ENCODE measurements around the gene SIPA1L3. TPM values are rescaled to one million over a fixed set of nuclear protein-coding genes. Genes with fewer than 3 reads are reported as not detected.
A peak's percentile ranks its signal among the peaks of the same experiment; 100 is the strongest.

Gene SIPA1L3
- total RNA-seq, 1 donor from 2014 or later, result 63.2 TPM

- H3K9me3 ChIP-seq, result no peaks in the 10 kb centered on the region
- no peak for TF ChIP-seq CTCF (IDR thresholded peaks at IDR 0.05)
- ATAC-seq (no peak), DNase-seq (no peak)
- no peak overlapping the region for H3K27ac ChIP-seq
- H3K4me3 ChIP-seq, result no peak overlapping the region
- peaks cover 32% of the 10 kb centered on the region for H3K36me3 ChIP-seq
- intact Hi-C loops (cut with DNase I), result no loop called here
- H3K27me3 ChIP-seq (ENCODE audit: low read depth), result no peaks in the 10 kb centered on the region
- H3K4me1 ChIP-seq, result no peaks in the 10 kb centered on the region
Observed at GRCh38 chr19:38093154-38093553, 186.1 kb downstream of the SIPA1L3 start.

GRCh38 chr19:38093587-38093986, 186.6 kb downstream of the SIPA1L3 start:
- Histone ChIP-seq H3K9me3 (no peaks in the 10 kb centered on the region), H3K27ac (no peak overlapping the region), H3K4me1 (no peaks in the 10 kb centered on the region), H3K4me3 (no peak overlapping the region), H3K27me3 (ENCODE audit: low read depth) (no peaks in the 10 kb centered on the region), H3K36me3 (peaks cover 27% of the 10 kb centered on the region)
- intact Hi-C loops (cut with DNase I), result no loop called here
- DNase-seq (no peak), ATAC-seq (no peak)
- TF ChIP-seq CTCF (IDR thresholded peaks at IDR 0.05), result no peak

GRCh38 chr19:38095411-38096308, 188.7 kb downstream of the SIPA1L3 start:
- peak; percentile 78 for DNase-seq
- no peak overlapping the region for H3K4me3 ChIP-seq
- peak; percentile 87 to 88 for ATAC-seq
- peaks cover 25% of the 10 kb centered on the region for H3K36me3 ChIP-seq
- intact Hi-C loops (cut with DNase I), result no loop called here
- H3K4me1 ChIP-seq, result no peaks in the 10 kb centered on the region
- H3K27ac ChIP-seq, result no peak overlapping the region
- no peaks in the 10 kb centered on the region for H3K9me3 ChIP-seq
- H3K27me3 ChIP-seq (ENCODE audit: low read depth), result no peaks in the 10 kb centered on the region
- TF ChIP-seq CTCF (IDR thresholded peaks at IDR 0.05), result peak; percentile 70

GRCh38 chr19:38099966-38100365, 193.0 kb downstream of the SIPA1L3 start:
- intact Hi-C loops (cut with DNase I), result no loop called here
- peaks cover 43% of the 10 kb centered on the region for H3K36me3 ChIP-seq
- ATAC-seq (no peak), DNase-seq (no peak)
- H3K9me3 ChIP-seq, result no peaks in the 10 kb centered on the region
- no peaks in the 10 kb centered on the region for H3K4me1 ChIP-seq
- no peaks in the 10 kb centered on the region for H3K27me3 ChIP-seq (ENCODE audit: low read depth)
- no peak for TF ChIP-seq CTCF (IDR thresholded peaks at IDR 0.05)
- H3K27ac ChIP-seq, result no peak overlapping the region
- H3K4me3 ChIP-seq, result no peak overlapping the region

GRCh38 chr19:38100589-38100988, 193.6 kb downstream of the SIPA1L3 start:
- no peak for TF ChIP-seq CTCF (IDR thresholded peaks at IDR 0.05)
- Histone ChIP-seq H3K4me1 (no peaks in the 10 kb centered on the region), H3K27me3 (ENCODE audit: low read depth) (no peaks in the 10 kb centered on the region), H3K36me3 (peaks cover 49% of the 10 kb centered on the region), H3K4me3 (no peak overlapping the region), H3K27ac (no peak overlapping the region), H3K9me3 (no peaks in the 10 kb centered on the region)
- ATAC-seq, result no peak
- DNase-seq, result no peak
- intact Hi-C loops (cut with DNase I), result no loop called here
